GM23338 (cell line): ENCODE data around the gene SND1. TPM values are rescaled to one million over a fixed set of nuclear protein-coding genes. Genes with fewer than 3 reads are reported as not detected.

Source experiments
- ATAC-seq: fragments of 200-7000 bp; cut with Tn5 transposase; 3 replicates; pipeline ENCODE4 v1.9.1; 2020
- DNase-seq: peaks from one replicate; pipeline ENCODE4 v3.0.0-alpha.2; 2015; ENCODE audit warnings: low spot score
- H2AFZ ChIP-seq: fragments of 200-600 bp; sonication (generic); 2 replicates; pipeline ENCODE4 v1.8.0; 2016; ENCODE audit warnings: antibody characterized with exemption, mild to moderate bottlenecking, moderate library complexity
- H3F3A ChIP-seq: fragments of 200-600 bp; sonication (generic); replicated peaks from 2 replicates; pipeline ENCODE4 v1.8.0; 2017; ENCODE audit warnings: antibody characterized with exemption, mixed run types, low read depth
- H3K27ac ChIP-seq: fragments of 200-600 bp; sonication (generic); 2 replicates; pipeline ENCODE4 v1.6.1; 2016; ENCODE audit warnings: low read depth
- H3K27me3 ChIP-seq: fragments of 200-600 bp; sonication (generic); 2 replicates; pipeline ENCODE4 v1.8.0; 2016; ENCODE audit warnings: mild to moderate bottlenecking, mixed run types, moderate library complexity; ENCODE audit not compliant: insufficient read depth
- H3K36me3 ChIP-seq: fragments of 200-600 bp; sonication (generic); 2 replicates; pipeline ENCODE4 v1.8.0; 2016; ENCODE audit warnings: mild to moderate bottlenecking; ENCODE audit not compliant: insufficient read depth
- H3K4me1 ChIP-seq: fragments of 200-600 bp; sonication (generic); 2 replicates; pipeline ENCODE4 v1.8.0; 2016; ENCODE audit warnings: mild to moderate bottlenecking, moderate library complexity; ENCODE audit not compliant: insufficient read depth
- H3K4me2 ChIP-seq: fragments of 200-600 bp; sonication (generic); 2 replicates; pipeline ENCODE4 v1.7.1; 2017; ENCODE audit warnings: mixed run types
- H3K4me3 ChIP-seq: fragments of 200-600 bp; sonication (generic); 2 replicates; pipeline ENCODE4 v1.6.1; 2016; ENCODE audit warnings: mixed run types
- H3K79me2 ChIP-seq: fragments of 200-600 bp; sonication (generic); replicated peaks from 2 replicates; pipeline ENCODE4 v1.8.0; 2017; ENCODE audit warnings: mild to moderate bottlenecking; ENCODE audit not compliant: insufficient read depth
- H3K9me2 ChIP-seq: fragments of 200-600 bp; sonication (generic); 2 replicates; pipeline ENCODE4 v1.8.0; 2017; ENCODE audit not compliant: insufficient read depth
- H4K20me1 ChIP-seq: fragments of 200-600 bp; sonication (generic); replicated peaks from 2 replicates; pipeline ENCODE4 v1.8.0; 2017; ENCODE audit warnings: mild to moderate bottlenecking; ENCODE audit not compliant: insufficient read depth
- H3K27ac Mint-ChIP-seq: 2 replicates; pipeline ENCODE4 v1.8.0; 2020; ENCODE audit warnings: inconsistent platforms, mild to moderate bottlenecking, moderate library complexity, mixed read lengths
- H3K27me3 Mint-ChIP-seq: 3 replicates; pipeline ENCODE4 v1.8.0; 2022; ENCODE audit warnings: low read depth, mild to moderate bottlenecking, moderate library complexity, mixed read lengths, inconsistent platforms; ENCODE audit not compliant: insufficient read depth, poor library complexity
- H3K36me3 Mint-ChIP-seq: 3 replicates; pipeline ENCODE4 v1.8.0; 2021; ENCODE audit warnings: low read depth, mild to moderate bottlenecking, inconsistent platforms, moderate library complexity, mixed read lengths
- H3K4me1 Mint-ChIP-seq: 3 replicates; pipeline ENCODE4 v1.8.0; 2020; ENCODE audit warnings: mild to moderate bottlenecking, inconsistent platforms, mixed read lengths
- H3K4me3 Mint-ChIP-seq: 3 replicates; pipeline ENCODE4 v1.8.0; 2021; ENCODE audit warnings: moderate library complexity, mild to moderate bottlenecking, inconsistent platforms, mixed read lengths
- H3K9me3 Mint-ChIP-seq: 3 replicates; pipeline ENCODE4 v1.8.0; 2020; ENCODE audit warnings: moderate library complexity, mild to moderate bottlenecking, inconsistent platforms, mixed read lengths
- CREB1 ChIP-seq: fragments of 250-450 bp; sonication (Bioruptor Pico); IDR thresholded peaks from 2 replicates; pipeline ENCODE4 v1.5.0; 2020; ENCODE audit warnings: low read depth, mild to moderate bottlenecking, moderate library complexity
- CTCF ChIP-seq, 2 experiments: fragments of 200-600 bp in 1 of 2; sonication (generic) in 1 of 2; conservative IDR thresholded peaks; 2 replicates each; pipeline versions ENCODE4 v1.5.1 to v1.6.1; 2016 to 2017; ENCODE audit warnings: antibody characterized with exemption in 2 of 2, low read depth in 2 of 2, mild to moderate bottlenecking in 2 of 2, moderate library complexity in 1 of 2
- ETS1 ChIP-seq: IDR thresholded peaks from 2 replicates; pipeline ENCODE4 v1.6.1; 2016; ENCODE audit warnings: antibody characterized with exemption
- EZH2 ChIP-seq: fragments of 200-600 bp; sonication (generic); IDR thresholded peaks from one replicate; pipeline ENCODE4 v1.8.0; 2017; ENCODE audit warnings: antibody characterized with exemption, mild to moderate bottlenecking, low read depth; ENCODE audit not compliant: unreplicated experiment
- EZH2phosphoT487 ChIP-seq: fragments of 200-600 bp; sonication (generic); IDR thresholded peaks from one replicate; pipeline ENCODE4 v1.8.1; 2018; ENCODE audit warnings: antibody characterized with exemption; ENCODE audit not compliant: unreplicated experiment
- JUNB ChIP-seq: IDR thresholded peaks from one replicate; pipeline ENCODE4 v1.6.1; 2016; ENCODE audit warnings: antibody characterized with exemption; ENCODE audit not compliant: unreplicated experiment
- NANOG ChIP-seq: IDR thresholded peaks from 2 replicates; pipeline ENCODE4 v1.6.1; 2016; ENCODE audit warnings: antibody characterized with exemption, borderline replicate concordance
- POLR2AphosphoS5 ChIP-seq: IDR thresholded peaks from 2 replicates; pipeline ENCODE4 v1.6.1; 2016; ENCODE audit warnings: antibody characterized with exemption, low read depth
- REST ChIP-seq: IDR thresholded peaks from one replicate; pipeline ENCODE4 v1.6.1; 2018; ENCODE audit warnings: antibody characterized with exemption; ENCODE audit not compliant: unreplicated experiment
- STAT1 ChIP-seq: IDR thresholded peaks from one replicate; pipeline ENCODE4 v1.6.1; 2016; ENCODE audit warnings: antibody characterized with exemption; ENCODE audit not compliant: unreplicated experiment
- ZNF114 ChIP-seq: fragments of 250-450 bp; sonication (Bioruptor Pico); IDR thresholded peaks from 2 replicates; pipeline ENCODE4 v1.5.0; 2020; ENCODE audit warnings: mild to moderate bottlenecking, moderate library complexity
- ZNF331 ChIP-seq: fragments of 250-450 bp; sonication (Bioruptor Pico); IDR thresholded peaks from 2 replicates; pipeline ENCODE4 v1.5.0; 2020; ENCODE audit warnings: low read depth, mild to moderate bottlenecking, moderate library complexity
- ZNF462 ChIP-seq: fragments of 250-450 bp; sonication (Bioruptor Pico); IDR thresholded peaks from 2 replicates; pipeline ENCODE4 v1.5.0; 2020; ENCODE audit warnings: mild to moderate bottlenecking, moderate library complexity
- polyA plus RNA-seq: library from polyadenylated mRNA; unstranded; fragments of >200 nt; fragmentation: Nextera tagmentation; extraction: Ambion mirVana; gene quantifications from 2 replicates; pipeline ENCODE4 v1.2.1, GENCODE V29; 2016
- total RNA-seq: library from RNA; depleted of rRNA; stranded (reverse); fragments of >200 nt; shearing (Covaris generic); gene quantifications from 2 replicates; pipeline ENCODE4 v1.2.3, GENCODE V29; 2014

The SND1 gene
- total and polyA plus RNA-seq, 2 experiments from 2014 or later, result 107 to 254 TPM

GRCh38 chr7:127932076-127932475 is 280.1 kb downstream of the SND1 start:
- H3K4me1 Mint-ChIP-seq, result peaks cover 45% of the 10 kb centered on the region
- TF ChIP-seq ETS1 (no peak), ZNF462 (CRISPR knock-in tag) (no peak), STAT1 (no peak), ZNF114 (CRISPR knock-in tag) (no peak), NANOG (no peak), REST (no peak), EZH2 (no peak), EZH2phosphoT487 (no peak), JUNB (no peak), CREB1 (no peak), ZNF331 (CRISPR knock-in tag) (no peak), POLR2AphosphoS5 (no peak), CTCF (conservative IDR thresholded peaks at IDR 0.05; ENCODE audit: low read depth in 2 of 2) (no peak)
- no peaks in the 10 kb centered on the region for H3K27me3 ChIP-seq

More at GRCh38 chr7:127932076-127932475, 280.1 kb downstream of the SND1 start:
- H3K4me3 ChIP-seq, result no peak overlapping the region
- ATAC-seq (no peak), DNase-seq (no peak)
- Mint-ChIP-seq H3K27me3 (peaks cover 6% of the 10 kb centered on the region), H3K4me3 (no peak overlapping the region), H3K9me3 (no peaks in the 10 kb centered on the region), H3K36me3 (peaks cover 30% of the 10 kb centered on the region), H3K27ac (no peak overlapping the region)
- H3K27ac ChIP-seq, result no peak overlapping the region
- H3K4me1 ChIP-seq, result peaks cover 26% of the 10 kb centered on the region
- no peak overlapping the region for H2AFZ ChIP-seq
- H3K9me2 ChIP-seq, result no peaks in the 10 kb centered on the region
- peaks cover 17% of the 10 kb centered on the region for H3K79me2 ChIP-seq
- no peaks in the 10 kb centered on the region for H3K36me3 ChIP-seq
- peaks cover 18% of the 10 kb centered on the region for H4K20me1 ChIP-seq
- H3F3A ChIP-seq, result no peaks in the 10 kb centered on the region
- H3K4me2 ChIP-seq, result no peak overlapping the region
